ENCODE results near the gene GAS7. TPM values are rescaled to one million over a fixed set of nuclear protein-coding genes. Genes with fewer than 3 reads are reported as not detected.

The GAS7 gene
- total RNA-seq, 1 experiment from 2014 or later: 12.3 TPM

DNA sequence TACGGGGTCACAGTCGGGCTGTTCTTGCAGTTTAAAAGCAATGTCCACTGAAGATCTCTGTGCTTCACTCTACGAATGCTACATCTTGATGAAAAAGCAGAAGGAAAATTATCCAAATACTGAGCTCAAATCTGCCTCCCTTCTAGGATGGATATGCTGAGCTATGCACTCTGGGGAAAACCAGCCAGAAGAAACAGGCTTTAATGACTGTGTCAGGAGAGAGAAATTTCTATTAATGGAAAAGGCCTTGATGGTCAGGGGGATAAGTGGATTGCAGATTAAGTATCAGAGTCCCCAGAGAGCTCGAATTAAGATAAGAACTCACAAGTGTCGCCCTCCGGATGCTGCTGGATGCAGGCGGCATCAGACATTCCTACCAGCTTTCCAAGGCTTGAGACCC is 253.7 kb downstream of the GAS7 start:
- CTCF ChIA-PET: interaction anchor here (0.7 to 1.6 kb wide), 2 partner anchors 15 to 16 kb away, joined by 3 to 6 read pairs; no protein-coding TSS in a partner anchor
- DNase-seq (ENCODE audit: low spot score) (no peak), ATAC-seq (no peak)
- no peaks in the 10 kb centered on the region for H3K4me1 Mint-ChIP-seq
- TF ChIP-seq RELA (CRISPR knock-in tag; IDR thresholded peaks at IDR 0.05; ENCODE audit: borderline replicate concordance) (no peak), ELF4 (CRISPR knock-in tag; IDR thresholded peaks at IDR 0.05; ENCODE audit: low read depth) (no peak), SP1 (CRISPR knock-in tag; conservative IDR thresholded peaks at IDR 0.05) (no peak), ZNF423 (CRISPR knock-in tag; IDR thresholded peaks at IDR 0.05) (no peak), IRF2 (CRISPR knock-in tag; IDR thresholded peaks at IDR 0.05; ENCODE audit: borderline replicate concordance, low read depth) (no peak)
- TF ChIP-seq, protein P1, sequence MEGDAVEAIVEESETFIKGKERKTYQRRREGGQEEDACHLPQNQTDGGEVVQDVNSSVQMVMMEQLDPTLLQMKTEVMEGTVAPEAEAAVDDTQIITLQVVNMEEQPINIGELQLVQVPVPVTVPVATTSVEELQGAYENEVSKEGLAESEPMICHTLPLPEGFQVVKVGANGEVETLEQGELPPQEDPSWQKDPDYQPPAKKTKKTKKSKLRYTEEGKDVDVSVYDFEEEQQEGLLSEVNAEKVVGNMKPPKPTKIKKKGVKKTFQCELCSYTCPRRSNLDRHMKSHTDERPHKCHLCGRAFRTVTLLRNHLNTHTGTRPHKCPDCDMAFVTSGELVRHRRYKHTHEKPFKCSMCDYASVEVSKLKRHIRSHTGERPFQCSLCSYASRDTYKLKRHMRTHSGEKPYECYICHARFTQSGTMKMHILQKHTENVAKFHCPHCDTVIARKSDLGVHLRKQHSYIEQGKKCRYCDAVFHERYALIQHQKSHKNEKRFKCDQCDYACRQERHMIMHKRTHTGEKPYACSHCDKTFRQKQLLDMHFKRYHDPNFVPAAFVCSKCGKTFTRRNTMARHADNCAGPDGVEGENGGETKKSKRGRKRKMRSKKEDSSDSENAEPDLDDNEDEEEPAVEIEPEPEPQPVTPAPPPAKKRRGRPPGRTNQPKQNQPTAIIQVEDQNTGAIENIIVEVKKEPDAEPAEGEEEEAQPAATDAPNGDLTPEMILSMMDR (IDR thresholded peaks at IDR 0.05): no peak
- TF ChIP-seq, protein P2, sequence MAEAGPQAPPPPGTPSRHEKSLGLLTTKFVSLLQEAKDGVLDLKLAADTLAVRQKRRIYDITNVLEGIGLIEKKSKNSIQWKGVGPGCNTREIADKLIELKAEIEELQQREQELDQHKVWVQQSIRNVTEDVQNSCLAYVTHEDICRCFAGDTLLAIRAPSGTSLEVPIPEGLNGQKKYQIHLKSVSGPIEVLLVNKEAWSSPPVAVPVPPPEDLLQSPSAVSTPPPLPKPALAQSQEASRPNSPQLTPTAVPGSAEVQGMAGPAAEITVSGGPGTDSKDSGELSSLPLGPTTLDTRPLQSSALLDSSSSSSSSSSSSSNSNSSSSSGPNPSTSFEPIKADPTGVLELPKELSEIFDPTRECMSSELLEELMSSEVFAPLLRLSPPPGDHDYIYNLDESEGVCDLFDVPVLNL (CRISPR knock-in tag; IDR thresholded peaks at IDR 0.05; ENCODE audit: borderline replicate concordance, low read depth): no peak
- TF ChIP-seq, protein P3, sequence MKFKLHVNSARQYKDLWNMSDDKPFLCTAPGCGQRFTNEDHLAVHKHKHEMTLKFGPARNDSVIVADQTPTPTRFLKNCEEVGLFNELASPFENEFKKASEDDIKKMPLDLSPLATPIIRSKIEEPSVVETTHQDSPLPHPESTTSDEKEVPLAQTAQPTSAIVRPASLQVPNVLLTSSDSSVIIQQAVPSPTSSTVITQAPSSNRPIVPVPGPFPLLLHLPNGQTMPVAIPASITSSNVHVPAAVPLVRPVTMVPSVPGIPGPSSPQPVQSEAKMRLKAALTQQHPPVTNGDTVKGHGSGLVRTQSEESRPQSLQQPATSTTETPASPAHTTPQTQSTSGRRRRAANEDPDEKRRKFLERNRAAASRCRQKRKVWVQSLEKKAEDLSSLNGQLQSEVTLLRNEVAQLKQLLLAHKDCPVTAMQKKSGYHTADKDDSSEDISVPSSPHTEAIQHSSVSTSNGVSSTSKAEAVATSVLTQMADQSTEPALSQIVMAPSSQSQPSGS (CRISPR knock-in tag; IDR thresholded peaks at IDR 0.05; ENCODE audit: borderline replicate concordance, low read depth): no peak
- no peaks in the 10 kb centered on the region for H3K27me3 Mint-ChIP-seq (ENCODE audit: low read depth)
- no peak overlapping the region for H3K27ac Mint-ChIP-seq
- no peaks in the 10 kb centered on the region for H3K36me3 Mint-ChIP-seq
- no peaks in the 10 kb centered on the region for H3K9me3 Mint-ChIP-seq
- H3K4me3 Mint-ChIP-seq: no peak overlapping the region
- POLR2A ChIA-PET: interaction anchor here (0.6 kb wide), 1 partner anchor 369 kb away, joined by 4 read pairs; no protein-coding TSS in a partner anchor

DNA sequence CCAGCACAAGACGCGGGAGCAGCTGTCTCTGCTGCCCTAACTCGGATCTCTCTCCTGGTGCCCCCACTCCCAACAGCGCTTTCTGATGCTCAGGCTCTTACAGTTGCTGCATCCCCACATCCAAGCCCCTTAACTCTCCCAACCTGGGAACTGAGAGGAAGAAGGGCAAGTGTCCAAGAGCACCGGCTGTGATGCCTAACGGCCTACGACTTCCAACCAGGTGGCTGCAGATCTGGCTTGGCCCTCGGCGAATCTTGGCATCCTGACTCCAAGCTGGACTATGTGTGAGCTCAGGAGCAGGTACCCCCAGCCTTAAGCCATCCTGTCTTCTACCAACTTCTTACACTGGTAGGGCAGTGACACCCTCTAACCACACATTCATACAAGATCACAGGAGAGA is 255.1 kb downstream of the GAS7 start:
- ChIA-PET POLR2A (no interaction called here), CTCF (interaction anchor here (0.6 to 1.1 kb wide), 2 partner anchors 14 to 15 kb away, joined by 3 to 5 read pairs; no protein-coding TSS in a partner anchor)
- no peaks in the 10 kb centered on the region for H3K4me1 Mint-ChIP-seq
- no peak overlapping the region for H3K4me3 Mint-ChIP-seq
- no peak overlapping the region for H3K27ac Mint-ChIP-seq
- peaks cover 5% of the 10 kb centered on the region; the same call in 1 of the 2 replicates for H3K36me3 Mint-ChIP-seq
- peaks cover 6% of the 10 kb centered on the region; the same call in 1 of the 2 replicates for H3K9me3 Mint-ChIP-seq
- no peaks in the 10 kb centered on the region for H3K27me3 Mint-ChIP-seq (ENCODE audit: low read depth)
- DNase-seq (ENCODE audit: low spot score) (no peak), ATAC-seq (no peak)
- TF ChIP-seq ZNF396 (CRISPR knock-in tag; IDR thresholded peaks at IDR 0.05; ENCODE audit: borderline replicate concordance): no peak
- TF ChIP-seq, protein P2 (CRISPR knock-in tag; IDR thresholded peaks at IDR 0.05; ENCODE audit: borderline replicate concordance, low read depth): no peak
- TF ChIP-seq, protein P4, sequence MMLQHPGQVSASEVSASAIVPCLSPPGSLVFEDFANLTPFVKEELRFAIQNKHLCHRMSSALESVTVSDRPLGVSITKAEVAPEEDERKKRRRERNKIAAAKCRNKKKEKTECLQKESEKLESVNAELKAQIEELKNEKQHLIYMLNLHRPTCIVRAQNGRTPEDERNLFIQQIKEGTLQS (CRISPR knock-in tag; conservative IDR thresholded peaks at IDR 0.05): no peak
- TF ChIP-seq JUN (CRISPR knock-in tag; IDR thresholded peaks at IDR 0.05): no peak
- no peak for TF ChIP-seq NFE2L1 (CRISPR knock-in tag; IDR thresholded peaks at IDR 0.05)
- TF ChIP-seq, protein P5, sequence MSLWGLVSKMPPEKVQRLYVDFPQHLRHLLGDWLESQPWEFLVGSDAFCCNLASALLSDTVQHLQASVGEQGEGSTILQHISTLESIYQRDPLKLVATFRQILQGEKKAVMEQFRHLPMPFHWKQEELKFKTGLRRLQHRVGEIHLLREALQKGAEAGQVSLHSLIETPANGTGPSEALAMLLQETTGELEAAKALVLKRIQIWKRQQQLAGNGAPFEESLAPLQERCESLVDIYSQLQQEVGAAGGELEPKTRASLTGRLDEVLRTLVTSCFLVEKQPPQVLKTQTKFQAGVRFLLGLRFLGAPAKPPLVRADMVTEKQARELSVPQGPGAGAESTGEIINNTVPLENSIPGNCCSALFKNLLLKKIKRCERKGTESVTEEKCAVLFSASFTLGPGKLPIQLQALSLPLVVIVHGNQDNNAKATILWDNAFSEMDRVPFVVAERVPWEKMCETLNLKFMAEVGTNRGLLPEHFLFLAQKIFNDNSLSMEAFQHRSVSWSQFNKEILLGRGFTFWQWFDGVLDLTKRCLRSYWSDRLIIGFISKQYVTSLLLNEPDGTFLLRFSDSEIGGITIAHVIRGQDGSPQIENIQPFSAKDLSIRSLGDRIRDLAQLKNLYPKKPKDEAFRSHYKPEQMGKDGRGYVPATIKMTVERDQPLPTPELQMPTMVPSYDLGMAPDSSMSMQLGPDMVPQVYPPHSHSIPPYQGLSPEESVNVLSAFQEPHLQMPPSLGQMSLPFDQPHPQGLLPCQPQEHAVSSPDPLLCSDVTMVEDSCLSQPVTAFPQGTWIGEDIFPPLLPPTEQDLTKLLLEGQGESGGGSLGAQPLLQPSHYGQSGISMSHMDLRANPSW (CRISPR knock-in tag; conservative IDR thresholded peaks at IDR 0.05; ENCODE audit: low read depth): no peak
- no peak for TF ChIP-seq HMGA2 (CRISPR knock-in tag; IDR thresholded peaks at IDR 0.05)
- TF ChIP-seq, protein P6, sequence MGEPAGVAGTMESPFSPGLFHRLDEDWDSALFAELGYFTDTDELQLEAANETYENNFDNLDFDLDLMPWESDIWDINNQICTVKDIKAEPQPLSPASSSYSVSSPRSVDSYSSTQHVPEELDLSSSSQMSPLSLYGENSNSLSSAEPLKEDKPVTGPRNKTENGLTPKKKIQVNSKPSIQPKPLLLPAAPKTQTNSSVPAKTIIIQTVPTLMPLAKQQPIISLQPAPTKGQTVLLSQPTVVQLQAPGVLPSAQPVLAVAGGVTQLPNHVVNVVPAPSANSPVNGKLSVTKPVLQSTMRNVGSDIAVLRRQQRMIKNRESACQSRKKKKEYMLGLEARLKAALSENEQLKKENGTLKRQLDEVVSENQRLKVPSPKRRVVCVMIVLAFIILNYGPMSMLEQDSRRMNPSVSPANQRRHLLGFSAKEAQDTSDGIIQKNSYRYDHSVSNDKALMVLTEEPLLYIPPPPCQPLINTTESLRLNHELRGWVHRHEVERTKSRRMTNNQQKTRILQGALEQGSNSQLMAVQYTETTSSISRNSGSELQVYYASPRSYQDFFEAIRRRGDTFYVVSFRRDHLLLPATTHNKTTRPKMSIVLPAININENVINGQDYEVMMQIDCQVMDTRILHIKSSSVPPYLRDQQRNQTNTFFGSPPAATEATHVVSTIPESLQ (CRISPR knock-in tag; IDR thresholded peaks at IDR 0.05): no peak
- TF ChIP-seq, protein P7, sequence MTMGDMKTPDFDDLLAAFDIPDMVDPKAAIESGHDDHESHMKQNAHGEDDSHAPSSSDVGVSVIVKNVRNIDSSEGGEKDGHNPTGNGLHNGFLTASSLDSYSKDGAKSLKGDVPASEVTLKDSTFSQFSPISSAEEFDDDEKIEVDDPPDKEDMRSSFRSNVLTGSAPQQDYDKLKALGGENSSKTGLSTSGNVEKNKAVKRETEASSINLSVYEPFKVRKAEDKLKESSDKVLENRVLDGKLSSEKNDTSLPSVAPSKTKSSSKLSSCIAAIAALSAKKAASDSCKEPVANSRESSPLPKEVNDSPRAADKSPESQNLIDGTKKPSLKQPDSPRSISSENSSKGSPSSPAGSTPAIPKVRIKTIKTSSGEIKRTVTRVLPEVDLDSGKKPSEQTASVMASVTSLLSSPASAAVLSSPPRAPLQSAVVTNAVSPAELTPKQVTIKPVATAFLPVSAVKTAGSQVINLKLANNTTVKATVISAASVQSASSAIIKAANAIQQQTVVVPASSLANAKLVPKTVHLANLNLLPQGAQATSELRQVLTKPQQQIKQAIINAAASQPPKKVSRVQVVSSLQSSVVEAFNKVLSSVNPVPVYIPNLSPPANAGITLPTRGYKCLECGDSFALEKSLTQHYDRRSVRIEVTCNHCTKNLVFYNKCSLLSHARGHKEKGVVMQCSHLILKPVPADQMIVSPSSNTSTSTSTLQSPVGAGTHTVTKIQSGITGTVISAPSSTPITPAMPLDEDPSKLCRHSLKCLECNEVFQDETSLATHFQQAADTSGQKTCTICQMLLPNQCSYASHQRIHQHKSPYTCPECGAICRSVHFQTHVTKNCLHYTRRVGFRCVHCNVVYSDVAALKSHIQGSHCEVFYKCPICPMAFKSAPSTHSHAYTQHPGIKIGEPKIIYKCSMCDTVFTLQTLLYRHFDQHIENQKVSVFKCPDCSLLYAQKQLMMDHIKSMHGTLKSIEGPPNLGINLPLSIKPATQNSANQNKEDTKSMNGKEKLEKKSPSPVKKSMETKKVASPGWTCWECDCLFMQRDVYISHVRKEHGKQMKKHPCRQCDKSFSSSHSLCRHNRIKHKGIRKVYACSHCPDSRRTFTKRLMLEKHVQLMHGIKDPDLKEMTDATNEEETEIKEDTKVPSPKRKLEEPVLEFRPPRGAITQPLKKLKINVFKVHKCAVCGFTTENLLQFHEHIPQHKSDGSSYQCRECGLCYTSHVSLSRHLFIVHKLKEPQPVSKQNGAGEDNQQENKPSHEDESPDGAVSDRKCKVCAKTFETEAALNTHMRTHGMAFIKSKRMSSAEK (CRISPR knock-in tag; IDR thresholded peaks at IDR 0.05; ENCODE audit: borderline replicate concordance): no peak
- TF ChIP-seq, protein P8, sequence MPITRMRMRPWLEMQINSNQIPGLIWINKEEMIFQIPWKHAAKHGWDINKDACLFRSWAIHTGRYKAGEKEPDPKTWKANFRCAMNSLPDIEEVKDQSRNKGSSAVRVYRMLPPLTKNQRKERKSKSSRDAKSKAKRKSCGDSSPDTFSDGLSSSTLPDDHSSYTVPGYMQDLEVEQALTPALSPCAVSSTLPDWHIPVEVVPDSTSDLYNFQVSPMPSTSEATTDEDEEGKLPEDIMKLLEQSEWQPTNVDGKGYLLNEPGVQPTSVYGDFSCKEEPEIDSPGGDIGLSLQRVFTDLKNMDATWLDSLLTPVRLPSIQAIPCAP (CRISPR knock-in tag; IDR thresholded peaks at IDR 0.05): no peak

Data from WTC11 (cell line).